HG02588 (cell line): ENCODE data around the gene CNTLN.
"Not testable (repeated sequence)": the region's sequence is repeated elsewhere in the genome, so short reads cannot be mapped to it uniquely, and the experiment has no call there.

ENCODE experiments used
- ATAC-seq: cut with Tn5 transposase; IDR thresholded peaks from one replicate; pipeline ENCODE4 v1.9.1; 2021; ENCODE audit warnings: mild to moderate bottlenecking, moderate library complexity; ENCODE audit not compliant: unreplicated experiment

Gene CNTLN

DNA sequence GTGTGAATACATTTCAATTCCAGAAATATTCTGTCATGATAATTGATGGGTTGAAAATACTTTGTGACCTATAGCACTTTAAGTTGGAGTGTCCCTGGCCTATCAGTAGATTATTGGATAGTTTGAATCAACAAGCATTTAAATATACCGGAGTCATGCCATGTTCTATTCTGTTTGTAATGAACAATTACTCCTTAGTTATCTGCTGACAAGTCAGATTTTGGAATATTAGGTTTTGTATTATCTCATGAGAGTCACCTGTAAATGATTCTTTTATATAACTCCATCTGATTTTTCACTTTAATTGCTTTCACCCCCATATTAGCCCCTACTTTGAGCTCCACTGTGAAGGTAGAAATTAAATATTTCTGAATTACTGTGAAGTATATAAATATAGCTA, 351.6 kb downstream of the CNTLN start:
- no peak for ATAC-seq

DNA sequence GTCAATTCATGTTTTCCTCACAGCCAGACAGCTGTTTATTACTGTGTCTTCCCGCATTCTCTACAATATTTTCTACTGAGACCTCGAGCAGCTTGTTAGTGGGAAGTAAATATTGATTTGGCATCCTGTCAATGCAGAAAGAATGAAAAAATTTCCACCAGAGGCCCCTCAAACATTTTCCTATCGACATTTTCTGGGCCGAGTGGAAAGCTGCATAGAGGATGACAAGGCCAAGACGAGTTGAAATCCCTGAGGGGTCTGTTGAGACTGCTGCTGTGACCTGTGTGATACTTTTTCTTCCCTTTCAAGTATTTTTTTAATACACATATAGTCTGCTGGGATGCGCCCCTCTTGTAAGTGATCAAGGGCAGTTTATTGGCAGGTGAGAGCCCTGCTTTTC, 352.6 kb downstream of the CNTLN start:
- no peak for ATAC-seq

DNA sequence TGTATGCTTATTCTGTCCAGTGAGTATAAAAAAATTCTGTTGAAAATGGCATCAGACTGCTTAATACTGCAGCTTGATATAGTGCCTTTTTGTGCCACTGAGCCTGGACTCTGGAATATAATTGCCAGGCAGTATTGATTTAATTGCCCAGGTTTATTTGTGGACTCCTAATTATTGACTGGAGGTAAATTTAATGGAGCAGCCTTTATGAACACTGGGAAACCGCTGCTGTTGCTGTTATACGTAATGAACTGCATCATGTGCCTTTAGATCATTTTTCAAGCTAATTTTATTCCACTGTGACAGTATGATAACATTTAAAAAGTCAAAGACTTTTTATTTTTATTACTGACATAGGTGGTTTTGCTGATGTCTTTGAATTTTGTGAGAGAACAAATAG, 353.8 kb downstream of the CNTLN start:
- no peak for ATAC-seq

DNA sequence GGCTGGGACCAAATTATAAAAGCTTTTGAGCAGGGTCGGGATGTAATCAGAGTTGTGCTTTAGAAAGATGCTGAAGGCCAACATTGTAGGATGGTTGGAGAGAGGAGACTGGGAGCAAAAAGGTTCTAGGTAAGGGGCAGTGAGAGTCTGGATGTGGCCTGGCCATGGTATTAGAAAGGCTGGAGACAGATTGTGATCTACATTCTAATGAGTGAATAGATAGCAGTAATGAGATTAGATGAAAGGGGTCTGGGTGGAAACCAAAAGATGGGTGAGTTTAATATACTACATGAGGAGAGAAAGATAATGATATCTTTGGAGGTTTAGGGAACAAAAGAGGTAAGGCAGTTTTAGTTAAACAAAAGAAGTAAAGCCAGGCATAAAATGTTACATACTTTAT, 355.3 kb downstream of the CNTLN start:
- no peak for ATAC-seq

DNA sequence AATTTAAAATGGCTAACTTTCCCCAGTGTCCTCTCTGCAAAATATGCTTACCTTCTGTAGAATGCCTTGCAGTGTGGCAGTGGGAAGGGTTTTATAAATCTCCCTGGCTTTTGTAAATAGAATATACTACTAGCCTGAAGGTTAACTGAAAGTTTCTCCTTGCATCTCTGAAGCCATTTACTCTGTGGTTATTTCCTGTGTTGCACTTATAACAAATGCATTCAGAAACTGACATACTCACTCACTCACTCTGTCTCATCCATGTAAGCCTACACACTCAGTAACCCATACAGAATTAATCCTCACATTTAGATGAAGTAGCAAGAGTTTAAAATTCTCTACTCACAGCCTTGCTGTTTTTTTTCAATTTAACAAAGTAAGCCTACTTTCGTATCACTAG, 356.9 kb downstream of the CNTLN start:
- ATAC-seq, result no peak

DNA sequence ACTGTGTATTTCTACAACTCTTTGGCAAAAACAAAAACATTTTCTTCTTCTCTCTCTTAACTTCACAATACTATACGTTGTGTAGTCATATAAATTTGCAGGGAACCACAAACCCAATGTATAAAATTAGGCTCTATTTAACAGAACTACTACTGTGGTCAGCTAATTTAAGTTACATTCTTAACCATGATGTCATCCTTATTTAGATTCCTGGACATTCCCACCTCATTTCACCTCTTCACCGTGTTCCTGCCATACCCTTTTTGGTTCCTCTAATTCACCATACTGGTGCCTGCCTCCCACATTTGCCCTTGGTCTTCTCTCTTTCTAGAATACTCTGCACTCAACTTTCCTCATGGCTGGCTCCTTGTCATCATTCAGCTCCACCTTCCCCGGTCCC, 368.4 kb downstream of the CNTLN start:
- no peak for ATAC-seq

DNA sequence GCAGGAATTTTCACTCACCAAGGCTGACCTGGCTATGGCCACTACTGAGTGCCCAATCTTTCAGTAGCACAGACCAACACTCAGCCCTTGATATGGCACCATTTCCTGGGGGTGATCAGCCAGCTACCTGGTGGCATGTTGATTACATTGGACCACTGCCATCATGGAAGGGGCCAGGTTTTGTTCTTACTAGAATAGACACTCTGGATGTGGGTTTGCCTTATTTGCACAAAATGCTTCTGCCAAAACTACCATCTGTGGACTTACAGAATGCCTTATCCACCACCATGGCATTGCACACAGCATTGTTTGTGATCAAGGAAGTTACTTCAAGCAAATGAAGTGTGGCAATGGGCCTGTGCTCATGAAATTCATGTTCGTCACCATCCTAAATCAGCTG, 374.3 kb downstream of the CNTLN start:
- ATAC-seq, result no peak

DNA sequence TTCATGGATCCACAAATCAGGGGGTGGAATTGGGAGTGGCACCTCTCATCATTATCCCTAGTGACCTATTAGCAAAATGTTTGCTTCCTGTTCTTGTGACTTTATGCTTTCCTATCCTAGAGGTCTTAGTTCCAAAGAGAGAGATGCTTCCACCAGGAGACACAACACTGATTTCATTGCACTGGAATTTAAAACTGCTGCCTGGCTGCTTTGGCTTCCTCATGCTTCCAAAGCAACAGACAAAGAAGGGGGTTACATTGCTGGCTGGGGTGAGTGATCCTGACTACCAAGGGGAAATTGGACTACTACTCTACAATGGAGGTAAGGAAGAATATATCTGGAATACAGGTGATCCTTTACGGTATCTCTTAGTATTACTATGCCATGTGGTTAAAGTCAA, 374.9 kb downstream of the CNTLN start:
- ATAC-seq, result no peak

DNA sequence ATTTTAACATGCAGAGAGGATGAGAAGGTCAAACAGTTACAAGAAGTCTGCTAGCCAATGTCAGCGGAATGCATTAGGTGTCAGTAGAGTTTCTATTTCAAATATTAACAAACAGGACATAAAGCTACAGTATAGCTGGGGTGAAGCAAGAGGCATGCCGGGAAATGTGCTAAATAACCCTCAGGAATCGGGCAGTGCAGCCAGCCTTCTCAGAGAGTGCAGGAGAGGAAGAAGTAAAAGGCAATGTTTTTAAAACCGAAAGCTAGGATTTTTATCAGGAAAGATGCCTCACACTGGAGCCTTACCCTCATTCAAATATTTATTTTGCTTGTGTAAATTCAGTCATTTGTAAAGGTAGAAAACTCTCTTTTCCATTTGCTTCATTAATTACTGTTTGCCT, 384.9 kb downstream of the CNTLN start:
- no peak for ATAC-seq

DNA sequence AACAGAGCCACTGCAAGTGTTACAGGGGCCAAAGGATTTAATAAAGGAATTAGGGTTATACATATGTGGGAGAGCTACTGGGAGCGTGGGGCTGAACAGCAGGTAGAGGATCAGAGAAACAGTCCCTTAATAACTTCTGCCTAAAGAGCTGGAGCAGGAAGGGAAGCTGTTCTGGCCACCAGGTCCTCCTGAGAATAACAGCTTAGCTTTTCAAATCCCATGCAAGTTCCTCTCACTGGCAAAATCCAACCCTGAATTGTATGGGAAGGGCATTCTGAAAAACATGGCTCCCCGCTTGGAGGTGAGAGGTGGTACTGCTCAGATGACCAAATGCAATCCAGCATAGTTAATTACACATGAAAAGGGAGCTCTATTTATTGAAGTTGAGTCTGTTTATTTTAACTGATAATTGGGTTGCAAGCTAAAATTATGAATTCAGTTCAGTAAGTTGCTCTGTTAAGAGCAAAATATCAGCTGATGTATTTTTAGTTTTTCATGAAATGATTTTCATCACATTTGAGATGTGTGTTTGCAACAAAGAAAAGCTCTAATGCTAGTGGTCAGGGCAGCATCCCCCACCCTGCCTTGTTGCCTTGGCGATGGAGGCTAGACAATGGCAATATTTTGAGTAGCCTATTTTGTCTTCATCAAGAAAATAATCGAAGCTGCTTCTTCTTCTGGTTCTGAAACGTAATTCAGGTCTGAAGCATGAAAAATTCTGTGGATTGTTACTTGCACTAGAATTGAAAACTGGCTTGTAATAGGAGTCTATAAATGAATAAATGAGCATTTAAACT, 385.6 kb downstream of the CNTLN start:
- ATAC-seq, result no peak

DNA sequence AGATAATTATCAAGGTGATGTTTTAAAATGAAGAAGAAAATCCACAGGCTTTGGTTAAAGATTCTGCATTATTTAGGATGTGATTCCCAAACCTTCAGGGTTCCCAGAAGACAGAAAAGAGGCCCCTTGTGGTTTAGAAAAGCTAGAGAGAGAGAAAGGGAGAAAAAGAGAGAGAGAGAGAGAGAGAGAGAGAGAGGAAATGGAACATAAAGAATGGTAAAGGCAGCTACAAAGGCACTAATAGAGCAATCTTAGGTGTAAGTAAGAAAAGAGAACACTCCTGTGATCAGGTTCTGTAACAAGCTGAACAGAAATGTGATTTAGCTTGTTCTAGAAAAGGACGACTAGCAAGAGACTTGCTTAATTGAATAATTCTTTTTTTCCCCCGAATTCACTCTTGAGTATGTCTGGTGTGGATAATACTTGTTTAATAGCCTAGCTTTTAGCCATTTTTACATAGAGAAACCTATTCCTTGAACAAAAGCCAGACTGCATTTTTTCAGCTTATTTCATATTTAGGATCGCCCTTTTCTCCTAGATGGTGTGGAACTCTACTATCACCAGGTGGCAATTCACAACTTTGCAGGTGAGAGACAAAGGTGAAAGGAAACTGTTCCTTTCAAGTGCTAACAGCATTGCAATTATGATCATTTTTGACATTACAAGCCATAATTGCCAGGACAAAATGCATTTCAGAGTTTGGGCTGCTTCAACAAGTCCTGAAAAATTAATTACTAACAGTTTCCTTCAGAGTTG, 386.4 kb downstream of the CNTLN start:
- no peak for ATAC-seq

DNA sequence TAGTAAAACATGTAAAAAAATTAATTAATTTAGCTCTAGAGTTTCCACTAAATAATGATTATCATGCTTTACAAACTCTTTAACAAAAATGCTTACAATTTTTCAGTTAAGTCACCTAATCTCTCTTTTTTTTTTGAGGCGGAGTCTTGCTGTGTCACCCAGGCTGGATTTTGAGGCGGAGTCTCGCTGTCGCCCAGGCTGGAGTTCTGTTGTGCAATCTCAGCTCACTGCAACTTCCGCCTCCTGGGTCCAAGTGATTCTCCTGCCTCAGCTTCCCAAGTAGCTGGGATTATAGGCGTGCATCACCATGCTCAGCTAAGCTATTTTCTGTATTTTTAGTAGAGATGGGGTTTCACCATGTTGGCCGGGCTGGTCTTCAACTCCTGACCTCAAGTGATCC, 391.9 kb downstream of the CNTLN start:
- not testable (repeated sequence) for ATAC-seq

DNA sequence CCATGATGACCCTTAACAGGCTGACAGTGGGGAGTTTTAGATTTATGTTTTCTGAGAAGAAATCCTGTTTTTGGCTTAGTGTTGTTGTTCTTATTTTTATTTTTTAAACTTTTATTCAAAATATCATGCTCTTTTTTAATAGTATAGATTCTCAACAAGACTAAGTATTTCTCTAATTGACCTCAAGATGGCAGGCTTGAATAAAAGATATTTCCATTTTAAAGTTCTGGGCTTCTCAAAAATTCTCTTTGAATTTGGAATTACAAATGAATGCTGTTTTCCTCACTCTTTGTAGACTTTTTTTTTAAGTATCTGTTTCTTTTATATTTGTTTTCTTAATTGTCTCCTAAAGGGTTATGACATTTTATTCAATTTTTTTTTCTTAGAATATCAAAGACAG, 394.0 kb downstream of the CNTLN start:
- no peak for ATAC-seq

DNA sequence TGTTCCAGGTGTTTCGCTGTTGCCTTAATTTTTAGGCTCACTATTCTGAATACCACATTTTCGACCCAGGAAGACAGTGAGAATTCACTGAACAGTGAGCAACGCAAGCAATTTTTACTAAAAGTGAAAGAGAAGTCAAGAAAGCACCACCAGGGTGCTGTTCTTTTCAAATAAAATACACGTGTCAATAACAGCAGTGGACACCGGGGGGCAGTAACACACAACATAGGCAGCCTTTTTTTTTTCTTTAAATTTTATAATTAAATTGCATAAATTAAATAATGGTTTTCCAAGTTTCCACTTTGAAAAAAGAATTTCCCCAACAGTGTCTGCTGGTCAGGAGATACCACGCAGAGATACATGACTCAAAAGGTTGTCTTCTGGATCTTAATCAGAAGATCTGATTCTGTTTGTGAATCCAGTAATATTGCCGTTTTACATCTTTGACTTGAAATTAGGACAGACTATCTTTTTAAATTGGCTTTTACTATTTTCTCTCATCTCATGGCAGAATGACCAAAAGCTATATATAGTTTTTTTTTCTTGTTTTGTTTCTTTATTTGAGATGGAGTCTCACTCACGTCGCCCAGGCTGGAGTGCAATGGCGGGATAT, 396.9 kb downstream of the CNTLN start:
- ATAC-seq, result peak; percentile 72

DNA sequence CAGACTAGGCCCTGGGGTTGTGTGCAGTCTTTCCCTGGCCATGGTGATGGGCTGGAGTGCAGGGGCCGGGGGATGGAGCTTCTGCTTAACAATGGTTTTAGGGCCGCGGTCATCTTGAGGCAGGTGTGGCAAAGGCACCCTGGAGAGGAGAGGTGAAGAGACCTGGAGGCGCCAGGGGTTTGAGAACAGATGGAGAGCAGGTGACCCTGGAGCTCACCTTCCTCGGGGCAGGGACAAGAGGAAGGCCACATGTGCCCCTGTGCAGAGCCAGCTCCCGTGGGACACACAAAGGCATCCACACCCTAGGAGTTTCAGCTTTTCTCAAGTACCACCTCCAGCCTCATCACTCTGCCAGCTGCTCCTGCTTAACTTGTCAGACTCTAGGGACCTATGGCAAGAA, 397.6 kb downstream of the CNTLN start:
- ATAC-seq, result no peak

DNA sequence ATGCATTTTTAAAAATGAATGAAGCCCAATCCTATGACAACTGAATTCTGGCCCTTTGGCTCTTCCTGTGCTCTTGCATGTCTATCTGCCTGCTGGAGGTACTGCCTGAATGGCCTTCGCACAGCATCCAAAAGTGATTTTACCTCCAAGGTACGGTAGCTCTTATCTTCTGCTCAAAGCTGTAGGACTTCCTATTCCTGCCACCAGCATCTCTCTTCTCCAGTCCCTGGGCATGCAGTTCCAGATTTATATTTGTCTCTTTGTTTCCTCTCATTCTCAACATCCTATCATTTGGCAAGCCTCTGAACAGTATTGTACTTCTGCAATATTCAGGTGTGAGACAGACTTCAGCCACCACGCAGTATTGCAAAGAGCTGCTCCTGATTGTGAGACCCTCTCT, 400.3 kb downstream of the CNTLN start:
- no peak for ATAC-seq

DNA sequence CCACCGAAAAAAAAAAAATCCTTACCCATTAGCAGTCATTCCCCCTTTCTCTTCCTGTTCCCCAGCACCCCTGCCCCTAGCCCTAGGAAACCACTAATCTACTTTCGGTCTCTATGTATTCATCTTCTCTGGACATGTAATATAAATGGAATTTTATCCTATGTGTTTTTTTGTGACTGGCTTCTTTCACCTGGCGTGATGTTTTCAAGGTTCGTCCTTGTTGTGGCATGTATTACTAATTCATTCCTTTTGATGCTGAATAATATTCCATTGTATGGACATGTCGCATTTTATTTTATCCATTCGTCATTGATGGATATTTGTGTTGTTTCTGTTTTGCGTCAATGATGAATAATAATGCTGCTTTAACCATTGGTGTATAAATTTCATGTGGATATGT, 401.2 kb downstream of the CNTLN start:
- ATAC-seq, result no peak

DNA sequence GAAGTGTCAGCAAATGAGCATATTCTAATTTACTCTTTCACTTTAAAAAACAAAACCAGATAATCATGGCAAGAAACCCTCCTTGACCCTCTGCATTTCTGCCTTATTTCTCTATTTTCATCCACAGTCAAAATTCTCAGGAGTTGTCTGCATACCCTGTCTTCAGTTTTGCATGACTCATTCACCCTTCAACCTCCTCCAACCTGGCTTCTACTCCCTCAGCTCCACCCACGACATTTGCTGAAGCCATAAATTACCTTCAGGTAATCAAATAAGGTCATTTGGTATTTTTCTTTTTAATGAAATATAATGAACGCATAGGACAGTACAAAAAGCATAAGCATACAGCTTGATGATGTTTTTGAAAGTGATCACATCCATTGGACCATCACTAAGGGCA, 416.2 kb downstream of the CNTLN start:
- ATAC-seq, result no peak
